CD4-positive, alpha-beta T cell treated with Interleukin-6 for 4 hours (primary cell): Measurements from ENCODE around the gene TMEM205.
"Not testable (repeated sequence)": the region's sequence is repeated elsewhere in the genome, so short reads cannot be mapped to it uniquely, and the experiment has no call there.

ENCODE experiments used
- DNase-seq: peaks from one replicate; pipeline ENCODE4 v3.0.0-alpha.2; 2020; ENCODE audit warnings: mixed read lengths

The TMEM205 gene

GRCh38 chr19:11338569-11339253 lies 7.4 kb downstream of the TMEM205 start:
- no peak for DNase-seq

- DNase-seq: no peak
Measured at GRCh38 chr19:11338121-11338520, 7.9 kb downstream of the TMEM205 start.

GRCh38 chr19:11337080-11337479 lies 9.0 kb downstream of the TMEM205 start:
- no peak for DNase-seq

DNA sequence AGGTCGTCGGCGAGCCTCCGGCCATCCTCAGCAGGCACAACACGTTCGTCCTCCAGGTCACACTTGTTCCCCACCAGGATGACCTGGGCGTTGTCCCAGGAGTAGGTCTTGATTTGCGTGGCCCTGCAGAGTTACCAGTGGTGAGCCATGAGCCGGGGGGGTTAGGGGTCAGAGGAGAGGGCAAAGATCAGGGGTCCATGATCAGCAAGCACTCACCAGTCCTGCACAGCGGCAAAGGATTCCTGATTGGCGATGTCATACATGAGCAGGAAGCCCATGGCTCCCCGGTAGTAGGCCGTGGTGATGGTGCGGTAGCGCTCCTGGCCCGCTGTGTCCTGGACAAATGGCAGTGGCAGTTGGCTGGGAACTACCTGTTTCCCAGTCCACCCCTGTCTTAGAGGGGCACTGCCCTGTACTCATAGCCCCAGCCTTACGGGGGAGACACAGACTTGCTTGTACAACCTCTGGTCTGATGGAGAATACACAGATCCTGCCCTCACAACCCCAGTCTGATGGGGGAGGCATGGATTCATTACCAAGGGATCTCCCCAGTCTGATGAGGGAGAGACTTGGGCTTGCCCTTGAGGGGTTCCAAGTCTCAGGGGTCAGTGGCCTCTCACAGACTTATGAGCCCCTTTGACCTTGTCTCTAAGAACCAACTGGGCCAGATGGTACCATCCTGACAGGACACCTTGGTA lies 10.5 kb downstream of the TMEM205 start:
- DNase-seq: no peak

DNA sequence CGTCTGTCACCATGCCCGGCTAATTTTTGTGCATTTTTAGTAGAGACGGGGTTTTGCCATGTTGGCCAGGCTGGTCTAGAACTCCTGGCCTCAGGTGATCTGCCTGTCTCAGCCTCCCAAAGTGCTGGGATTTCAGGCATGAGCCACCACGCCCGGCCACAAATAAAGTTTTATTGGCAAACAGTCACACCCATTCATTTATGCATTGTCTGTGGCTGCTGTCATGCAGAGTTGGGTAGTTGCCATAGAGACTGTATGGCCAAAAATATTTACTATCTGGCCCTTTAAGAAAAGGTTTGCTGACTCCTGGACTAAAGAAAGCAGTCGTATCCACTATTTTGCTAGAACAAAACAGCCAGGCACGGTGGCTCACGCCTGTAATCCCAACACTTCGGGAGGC lies 12.2 kb downstream of the TMEM205 start:
- not testable (repeated sequence) for DNase-seq

DNA sequence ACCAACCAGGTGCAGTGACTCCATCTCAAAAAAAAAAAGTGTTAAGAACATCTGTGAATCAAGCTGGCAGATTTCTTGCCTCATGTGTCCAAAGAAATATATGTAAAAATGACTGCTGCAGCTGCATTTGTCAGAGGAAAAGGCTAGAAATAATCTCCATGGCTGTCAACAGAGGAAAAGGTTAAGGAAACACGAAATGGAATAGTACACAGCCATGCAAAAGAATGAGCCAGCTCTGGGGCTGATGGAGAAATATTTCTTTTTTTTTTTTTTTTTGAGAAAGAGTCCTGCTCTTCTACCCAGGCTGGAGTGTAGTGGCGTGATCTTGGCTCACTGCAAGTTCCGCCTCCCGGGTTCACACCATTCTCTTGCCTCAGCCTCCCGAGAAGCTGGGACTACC lies 13.2 kb downstream of the TMEM205 start:
- no peak for DNase-seq

DNA sequence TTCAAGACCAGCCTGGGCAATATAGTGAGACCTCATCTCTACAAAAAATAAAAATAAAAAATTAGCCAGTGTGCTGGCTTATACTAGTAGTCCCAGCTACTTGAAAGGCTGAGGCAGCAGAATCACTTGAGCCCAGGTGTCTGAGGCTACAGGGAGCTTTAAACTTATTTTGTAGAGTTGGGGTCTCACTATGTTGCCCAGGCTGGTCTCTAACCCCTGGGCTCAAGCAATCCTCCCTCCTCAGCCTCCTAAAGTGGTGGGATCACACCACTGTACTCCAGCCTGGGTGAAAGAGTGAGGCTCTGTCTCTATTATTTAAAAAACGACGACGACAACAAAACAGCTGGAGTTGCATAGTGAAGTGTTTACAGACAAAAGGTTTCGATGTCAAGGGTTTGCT lies 14.6 kb downstream of the TMEM205 start:
- DNase-seq: no peak

- no peak for DNase-seq
Measured at GRCh38 chr19:11330127-11330526, 15.9 kb downstream of the TMEM205 start.

DNA sequence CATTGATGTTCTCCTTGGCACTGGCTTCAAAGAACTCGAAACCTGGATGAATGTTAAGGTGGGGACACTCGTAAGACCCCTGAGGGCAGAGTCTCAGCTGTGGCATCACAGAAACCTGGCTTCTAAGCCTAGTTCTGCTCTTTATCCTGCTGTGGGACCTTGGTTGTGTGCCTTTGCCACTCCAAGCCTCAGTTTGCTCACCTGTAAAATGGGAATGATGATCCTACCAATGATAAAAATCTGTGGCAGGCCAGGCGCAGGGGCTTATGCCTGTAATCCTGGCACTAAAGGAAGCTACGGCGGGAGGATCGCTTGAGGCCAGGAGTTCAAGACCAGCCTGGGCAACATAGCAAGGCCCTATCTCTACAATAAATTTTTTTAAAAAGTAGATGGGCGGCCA lies 20.5 kb downstream of the TMEM205 start:
- DNase-seq: no peak

GRCh38 chr19:11324748-11325389 lies 21.2 kb downstream of the TMEM205 start:
- DNase-seq: no peak

GRCh38 chr19:11324079-11324661 lies 21.9 kb downstream of the TMEM205 start:
- peak; percentile 37 for DNase-seq

DNA sequence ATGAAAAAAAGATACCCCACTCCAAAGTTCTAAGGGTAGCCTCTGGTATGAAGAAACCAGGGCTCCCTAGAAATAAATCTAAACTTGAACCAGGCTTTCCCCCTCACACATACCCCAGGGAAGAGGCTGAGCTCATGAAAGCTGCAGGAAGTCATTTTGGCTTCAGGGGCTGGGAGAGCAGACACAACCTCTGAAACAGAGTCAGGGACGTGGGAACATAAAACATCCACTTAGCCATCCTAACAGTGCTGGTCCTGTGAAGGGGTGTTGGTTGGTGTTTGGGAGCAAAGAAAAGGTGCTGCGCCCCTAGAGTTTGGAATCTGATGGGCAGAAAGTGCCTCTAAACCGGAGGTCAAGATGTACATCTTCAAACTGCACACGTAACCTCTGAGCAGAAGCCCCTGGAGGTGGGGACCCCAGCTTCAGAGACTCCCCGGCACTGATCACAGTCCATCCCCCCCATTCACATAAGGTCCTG lies 22.4 kb downstream of the TMEM205 start:
- DNase-seq: no peak

- DNase-seq: no peak
Measured at GRCh38 chr19:11322269-11323024, 23.6 kb downstream of the TMEM205 start.

GRCh38 chr19:11321191-11322126 lies 24.6 kb downstream of the TMEM205 start:
- DNase-seq: no peak

DNA sequence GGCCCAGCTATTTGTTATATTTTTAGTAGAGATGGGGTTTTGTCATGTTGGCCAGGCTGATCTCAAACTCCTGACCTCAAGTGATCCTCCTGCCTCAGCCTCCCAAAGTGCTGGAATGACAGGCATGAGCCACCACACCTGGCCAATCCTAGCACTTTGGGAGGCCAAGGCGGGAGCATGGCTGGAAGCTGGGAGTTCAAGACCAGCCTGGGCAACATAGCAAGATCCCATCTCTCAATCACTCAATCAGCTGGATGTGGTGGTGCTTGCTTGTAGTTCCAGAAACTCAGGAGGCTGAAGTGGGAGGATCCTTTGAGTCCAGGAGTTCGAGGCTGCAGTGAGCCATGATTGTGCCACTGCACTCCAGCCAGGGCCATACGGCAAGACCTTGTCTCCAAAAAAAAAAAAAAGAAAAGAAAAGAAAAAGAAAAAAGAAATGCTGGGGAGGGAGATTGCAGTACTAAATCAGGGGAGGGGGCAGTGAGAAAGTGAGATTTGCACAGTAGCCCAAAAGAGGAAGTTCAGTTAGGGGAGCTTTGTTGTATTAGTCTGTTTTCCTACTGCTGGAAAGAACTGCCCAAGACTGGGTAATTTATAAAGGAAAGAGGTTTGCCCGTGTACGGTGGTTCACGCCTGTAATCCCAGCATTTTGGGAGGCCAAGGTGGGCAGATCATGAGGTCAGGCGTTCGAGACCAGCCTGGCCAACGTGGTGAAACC lies 25.6 kb downstream of the TMEM205 start:
- not testable (repeated sequence) for DNase-seq

DNA sequence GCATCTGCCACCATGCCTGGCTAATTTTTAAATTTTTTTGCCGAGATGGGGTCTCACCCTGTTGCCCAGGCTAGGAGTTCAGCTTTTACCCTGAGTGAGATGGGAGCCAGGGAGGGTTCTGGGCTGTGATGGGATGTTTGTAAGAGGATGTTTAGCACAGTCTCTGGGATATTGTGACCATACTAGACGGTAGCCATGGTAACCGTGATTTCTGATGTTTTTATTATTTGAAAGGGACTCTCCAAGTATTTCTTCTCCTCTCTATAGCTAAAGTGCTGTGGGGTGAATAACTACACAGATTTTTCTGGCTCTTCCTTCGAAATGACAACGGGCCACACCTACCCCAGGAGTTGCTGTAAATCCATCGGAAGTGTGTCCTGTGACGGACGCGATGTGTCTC lies 39.7 kb downstream of the TMEM205 start:
- DNase-seq: no peak

DNA sequence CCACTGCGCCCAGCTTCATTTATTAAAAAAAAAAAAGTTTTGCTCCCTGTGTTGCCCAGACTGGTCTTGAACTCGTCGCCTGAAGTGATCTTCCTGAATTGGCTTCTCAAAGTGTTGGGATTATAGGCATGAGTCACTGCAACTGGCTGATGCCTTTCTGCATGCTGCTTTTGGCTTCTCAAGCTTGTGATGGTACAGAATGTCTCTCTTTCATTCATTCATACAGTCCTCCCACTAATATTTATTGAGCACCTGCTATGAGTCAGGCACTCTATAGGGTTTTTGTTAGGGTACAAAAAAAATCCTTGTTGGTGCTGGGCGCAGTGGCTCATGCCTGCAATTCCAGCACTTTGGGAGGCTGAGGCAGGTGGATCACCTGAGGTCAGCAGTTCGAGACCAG lies 41.1 kb downstream of the TMEM205 start:
- DNase-seq: no peak

DNA sequence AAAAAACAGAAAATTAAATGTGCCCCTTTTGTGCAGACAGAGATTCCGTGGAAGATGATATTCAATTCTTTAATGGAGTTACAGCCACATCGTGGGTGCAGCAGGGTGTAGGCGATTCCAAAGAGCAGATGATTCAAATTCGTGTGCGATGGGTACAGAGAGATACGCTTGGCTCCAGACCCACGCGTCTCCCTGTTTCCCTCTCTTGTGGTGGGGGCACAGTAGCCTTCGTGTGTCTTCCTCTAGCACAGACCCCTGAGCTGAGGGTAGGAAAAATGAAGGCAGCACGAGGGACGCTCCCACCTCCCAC lies 45.3 kb downstream of the TMEM205 start:
- DNase-seq: no peak

DNA sequence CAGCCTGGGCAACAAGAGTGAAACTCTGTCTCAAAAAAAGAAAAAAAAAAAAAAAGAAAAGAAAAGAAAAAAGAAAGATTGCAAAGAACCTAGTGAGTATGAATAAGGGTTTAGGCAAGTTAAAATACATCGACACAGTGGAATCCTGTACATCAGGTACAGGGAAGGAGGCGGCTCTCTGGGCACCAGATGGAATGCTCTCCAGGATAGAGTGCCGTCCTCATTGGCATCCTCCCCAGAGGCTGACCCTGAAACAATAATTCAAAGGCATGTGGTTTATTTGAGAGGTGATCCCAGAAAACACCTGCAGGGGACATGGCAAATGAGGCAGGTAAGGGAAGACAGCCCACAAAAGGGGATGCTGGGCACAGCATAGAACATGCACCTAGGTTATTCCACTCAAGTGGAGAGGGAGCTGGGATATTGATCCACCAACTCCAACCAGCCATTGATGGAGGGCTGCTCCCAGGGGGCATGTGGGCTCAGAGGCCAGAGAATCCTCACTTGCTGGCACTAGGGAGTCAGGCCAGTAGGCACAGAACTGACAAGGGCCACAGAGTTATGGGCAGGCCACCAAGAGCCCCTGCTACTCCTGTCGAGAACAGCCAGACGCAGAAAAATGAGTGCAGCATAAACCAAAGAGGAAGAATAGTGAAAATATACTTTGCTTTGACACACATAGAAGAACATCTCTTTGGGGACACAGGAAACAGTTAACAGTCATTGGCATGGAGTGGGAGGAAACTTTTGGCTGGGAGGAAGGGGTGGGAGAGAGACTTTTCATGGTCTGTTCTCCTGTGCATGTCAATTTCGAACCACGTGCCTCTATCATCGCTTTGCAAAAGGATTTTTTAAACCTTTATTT lies 45.9 kb downstream of the TMEM205 start:
- DNase-seq: no peak

GRCh38 chr19:11296264-11296663 lies 49.8 kb downstream of the TMEM205 start:
- no peak for DNase-seq
